ENCODE measurements around the gene ALDH1A1. TPM values are rescaled to one million over a fixed set of nuclear protein-coding genes. Genes with fewer than 3 reads are reported as not detected.
"Not testable (repeated sequence)": the region's sequence is repeated elsewhere in the genome, so short reads cannot be mapped to it uniquely, and the experiment has no call there.

Gene ALDH1A1
- total RNA-seq, 1 donor from 2014 or later, result not detected

DNA sequence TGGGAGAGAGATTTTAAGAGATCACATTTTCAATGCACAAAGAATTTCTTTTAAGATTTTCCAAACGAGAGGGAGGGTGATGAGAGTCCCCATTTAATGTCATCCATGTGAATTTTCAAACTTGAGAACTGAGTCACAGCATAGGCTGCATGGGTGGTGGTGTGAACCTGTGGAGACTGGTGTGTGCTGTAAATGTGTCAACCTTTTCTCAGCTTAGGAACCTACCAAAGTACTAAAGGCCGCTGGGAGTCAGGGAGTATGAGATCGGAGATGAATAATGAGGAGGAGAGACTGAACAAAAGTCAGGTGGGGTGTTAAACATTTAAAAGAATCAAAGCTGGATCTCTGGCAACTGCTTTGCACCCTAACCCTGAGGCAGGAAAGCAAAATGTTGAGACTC, 7.5 kb downstream of the ALDH1A1 start:
- intact Hi-C loops (cut with micrococcal nuclease), result no loop called here

DNA sequence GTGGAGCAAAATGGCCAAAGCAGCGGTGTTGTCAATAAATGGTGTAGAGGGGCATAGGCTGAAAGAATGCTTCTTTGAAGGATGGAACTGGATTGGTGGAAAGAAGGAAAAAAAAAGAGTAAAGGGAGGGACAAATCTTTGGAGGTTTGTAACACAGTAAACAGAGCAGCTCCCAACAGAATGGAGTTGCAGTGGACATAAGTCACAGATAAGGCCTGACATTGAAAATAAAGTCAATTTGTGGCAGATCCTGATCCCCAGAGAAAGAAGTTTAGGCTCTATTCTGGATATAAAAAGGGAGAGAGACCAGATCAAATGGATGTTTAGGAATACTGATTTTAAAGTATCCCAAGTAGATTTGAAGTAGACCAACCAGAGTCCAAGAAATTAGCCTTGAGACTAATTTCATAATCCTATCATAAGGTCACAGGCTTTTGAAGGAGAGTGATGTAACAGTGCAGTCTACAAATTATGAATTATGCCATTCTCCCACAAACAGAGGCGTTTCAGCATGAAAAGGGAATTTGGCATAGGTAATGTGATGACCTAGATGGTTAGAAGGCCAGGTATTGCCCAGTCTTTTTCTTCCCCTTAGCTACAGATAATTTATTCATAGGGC, 8.9 kb downstream of the ALDH1A1 start:
- intact Hi-C loops (cut with micrococcal nuclease), result no loop called here

DNA sequence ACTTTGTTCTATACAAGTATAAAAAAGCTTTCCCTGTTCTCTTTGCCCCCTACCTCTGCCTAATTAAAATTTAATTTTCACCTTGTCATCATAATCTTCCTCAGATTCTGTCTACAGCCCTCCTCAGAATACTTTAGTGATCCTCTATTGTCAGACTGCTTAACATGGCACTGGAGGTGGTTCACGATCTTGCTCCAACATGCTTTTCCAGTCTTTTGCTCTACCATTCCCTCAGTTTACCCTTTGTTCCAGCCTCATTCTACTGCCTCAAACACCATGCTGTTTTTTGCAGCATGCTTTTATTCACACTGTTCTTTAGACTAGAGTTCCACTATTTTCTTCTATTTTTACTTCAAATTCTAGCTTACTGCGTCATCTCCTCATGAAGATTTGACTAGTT, 10.4 kb downstream of the ALDH1A1 start:
- intact Hi-C loops (cut with micrococcal nuclease), result no loop called here

DNA sequence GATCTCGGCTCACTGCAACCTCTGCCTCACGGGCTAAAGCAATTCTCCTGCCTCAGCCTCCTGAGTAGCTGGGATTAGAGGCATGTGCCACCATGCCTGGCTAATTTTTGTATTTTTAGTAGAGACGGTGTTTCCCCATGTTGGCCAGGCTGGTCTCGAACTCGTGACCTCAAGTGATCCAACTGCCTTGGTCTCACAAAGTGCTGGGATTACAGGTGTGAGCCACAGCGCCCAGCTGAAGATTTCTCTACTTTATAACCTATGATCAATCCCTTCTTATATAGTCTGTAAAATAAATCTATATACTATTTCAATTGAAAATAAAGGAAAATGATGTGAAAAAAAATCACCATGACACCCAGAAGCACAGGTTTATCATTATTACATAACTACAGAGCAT, 13.3 kb downstream of the ALDH1A1 start:
- intact Hi-C loops (cut with micrococcal nuclease), result not testable (repeated sequence)

DNA sequence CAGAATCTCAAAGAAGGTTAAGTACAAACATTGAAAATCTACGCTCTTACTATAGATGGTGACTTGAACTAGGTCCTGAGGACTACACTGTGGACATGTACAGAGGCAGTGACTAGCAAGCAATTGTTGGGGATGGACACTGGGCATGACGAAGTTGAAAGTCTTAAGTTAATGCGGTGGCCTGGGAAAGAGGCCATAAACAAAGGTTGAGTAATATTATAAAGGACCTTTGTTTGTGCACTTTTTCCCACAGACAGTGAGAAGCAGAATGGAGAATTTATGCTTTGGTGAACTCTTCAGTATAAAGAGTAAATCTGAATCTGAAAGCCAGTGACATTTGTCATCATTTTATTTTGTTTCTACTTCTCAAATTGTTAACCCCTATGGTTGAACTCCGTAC, 15.3 kb downstream of the ALDH1A1 start:
- intact Hi-C loops (cut with micrococcal nuclease), result loop anchor here (2.0 kb wide), 1 partner anchor 59 kb away; no protein-coding TSS in a partner anchor

DNA sequence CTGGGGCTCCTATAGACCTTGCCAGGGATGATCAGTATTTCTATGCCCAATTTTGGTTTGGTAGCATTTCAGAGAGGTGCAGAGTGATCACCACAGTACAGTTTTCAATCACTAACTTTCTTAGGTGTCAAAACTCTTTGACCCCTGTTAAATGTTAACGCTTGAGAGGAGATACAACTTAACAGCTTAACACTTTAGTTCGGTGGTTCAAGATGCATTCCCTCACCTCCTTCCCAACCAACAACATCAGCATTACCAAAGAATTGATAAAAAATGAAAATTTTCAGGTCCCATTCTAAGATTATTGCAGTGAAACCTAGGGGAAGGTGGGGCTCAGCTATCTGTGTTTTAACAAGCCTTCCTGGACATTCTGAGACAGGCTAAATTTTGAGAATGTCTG, 16.2 kb downstream of the ALDH1A1 start:
- intact Hi-C loops (cut with micrococcal nuclease), result loop anchor here (2.0 kb wide), 1 partner anchor 60 kb away; no protein-coding TSS in a partner anchor

DNA sequence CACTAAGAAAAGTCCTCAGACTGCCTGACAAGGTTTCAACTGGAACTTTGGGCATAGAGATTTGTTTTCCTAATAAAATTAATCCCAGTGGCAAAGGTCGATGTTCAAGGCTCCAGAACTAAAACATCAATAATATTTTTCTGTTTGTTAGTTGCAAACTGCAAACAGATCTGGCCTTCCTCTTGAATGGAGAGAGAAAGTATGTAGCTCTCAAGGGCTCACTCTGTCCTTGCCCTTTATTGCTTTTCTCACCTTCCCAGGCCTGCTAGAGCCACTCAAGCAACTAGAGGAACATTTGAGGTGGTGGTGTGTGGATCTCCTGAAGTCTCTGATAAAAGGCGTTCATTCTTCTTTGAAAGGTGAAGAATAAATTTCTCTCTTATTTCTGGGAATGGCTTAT, 16.6 kb downstream of the ALDH1A1 start:
- intact Hi-C loops (cut with micrococcal nuclease), result loop anchor here (2.0 kb wide), 1 partner anchor 61 kb away; no protein-coding TSS in a partner anchor

DNA sequence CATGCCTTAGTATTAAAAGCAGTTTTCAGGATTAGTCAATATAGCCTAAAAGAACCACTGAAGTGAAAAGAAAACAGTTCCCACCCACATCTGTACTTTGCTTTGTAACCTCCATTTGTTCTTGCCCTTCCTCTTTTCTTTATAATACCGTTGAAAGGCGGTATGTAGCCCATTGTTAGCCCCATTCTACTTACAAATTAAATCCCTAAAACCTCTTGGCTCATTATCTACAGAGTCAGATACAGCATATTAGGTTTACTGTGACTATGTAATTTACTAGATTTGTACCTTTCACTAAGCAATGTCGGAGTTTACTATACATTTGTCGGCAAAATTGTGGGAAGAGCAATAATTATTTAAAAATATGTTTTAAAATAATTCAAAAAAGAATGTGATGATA, 17.3 kb downstream of the ALDH1A1 start:
- intact Hi-C loops (cut with micrococcal nuclease), result no loop called here

DNA sequence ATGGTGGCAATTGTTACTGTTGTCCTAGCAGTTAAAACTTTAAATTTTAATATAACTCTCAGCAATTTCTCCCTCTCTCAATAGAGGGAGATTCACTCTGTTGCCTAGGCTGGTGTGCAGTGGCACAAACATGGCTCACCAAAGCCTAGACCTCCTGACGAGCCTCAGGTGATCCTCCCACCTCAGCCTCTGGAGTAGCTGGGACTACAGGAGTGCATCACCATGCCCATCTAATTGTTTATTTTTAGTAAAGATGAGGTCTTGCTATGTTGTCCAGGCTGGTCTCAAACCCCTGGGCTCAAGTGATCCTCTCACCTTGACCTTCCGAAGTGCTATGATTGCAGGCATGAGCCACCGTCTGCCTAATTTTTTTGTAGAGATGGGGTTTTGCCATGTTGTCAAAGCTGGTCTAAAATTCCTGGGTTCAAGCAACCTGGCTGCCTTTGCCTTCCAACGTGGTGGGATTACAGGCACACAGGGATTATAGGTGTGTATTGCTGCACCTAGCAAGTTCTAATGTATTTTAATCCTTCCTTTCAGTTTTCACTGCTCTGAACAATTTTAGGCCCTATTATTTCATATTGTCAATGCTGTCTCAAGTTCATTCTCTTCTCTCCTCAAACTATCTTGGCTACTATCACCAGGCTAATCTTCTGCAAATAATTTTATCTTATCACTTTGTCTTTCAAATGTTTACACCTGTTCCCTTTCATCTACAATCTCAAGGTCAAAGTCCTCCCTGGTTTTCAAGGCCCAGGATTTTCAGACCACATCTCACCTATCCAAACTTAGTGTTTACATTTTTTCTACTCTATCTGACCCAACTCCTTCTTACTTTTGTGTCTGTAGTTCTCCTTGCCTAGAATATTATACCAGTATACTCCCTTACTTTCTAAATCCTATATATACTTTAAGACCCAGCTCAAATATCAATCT, 18.9 kb downstream of the ALDH1A1 start:
- intact Hi-C loops (cut with micrococcal nuclease), result no loop called here

DNA sequence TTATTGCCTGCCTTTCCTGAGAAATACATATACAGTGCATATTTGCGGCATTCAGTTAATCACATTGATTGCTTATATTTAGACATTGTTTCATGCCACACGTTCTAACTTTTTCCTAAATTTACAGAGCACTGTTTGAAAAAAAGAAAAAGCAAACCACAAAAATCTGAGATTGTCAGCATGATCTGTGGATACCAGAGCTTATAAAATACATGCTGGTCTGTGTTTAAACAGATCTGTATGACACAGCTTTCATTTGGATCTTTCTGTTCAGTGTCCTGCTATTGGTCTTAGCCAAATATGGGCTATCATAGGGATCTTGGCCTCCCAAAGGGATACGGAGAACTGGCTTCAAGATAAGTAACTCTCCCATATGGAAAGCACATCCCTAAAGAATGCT, 20.2 kb downstream of the ALDH1A1 start:
- intact Hi-C loops (cut with micrococcal nuclease), result no loop called here

DNA sequence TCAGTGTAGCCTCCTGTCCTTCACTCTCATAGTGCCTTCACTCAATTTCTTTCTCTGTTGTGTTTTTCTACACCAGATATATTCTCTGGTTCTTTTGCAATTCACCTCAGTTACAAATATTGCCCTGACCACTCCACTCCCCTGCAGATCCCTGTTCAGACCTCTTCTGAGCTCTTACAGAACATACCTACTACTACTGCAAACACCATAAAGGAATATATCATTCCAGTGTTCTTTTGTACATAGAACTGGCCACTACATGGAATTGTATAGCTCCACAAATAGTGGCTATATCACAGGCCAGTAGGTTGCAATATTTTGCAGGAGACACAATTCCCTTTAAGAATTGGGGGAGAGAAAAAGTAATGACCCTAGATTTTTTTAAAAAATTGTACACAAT, 21.0 kb downstream of the ALDH1A1 start:
- intact Hi-C loops (cut with micrococcal nuclease), result no loop called here

DNA sequence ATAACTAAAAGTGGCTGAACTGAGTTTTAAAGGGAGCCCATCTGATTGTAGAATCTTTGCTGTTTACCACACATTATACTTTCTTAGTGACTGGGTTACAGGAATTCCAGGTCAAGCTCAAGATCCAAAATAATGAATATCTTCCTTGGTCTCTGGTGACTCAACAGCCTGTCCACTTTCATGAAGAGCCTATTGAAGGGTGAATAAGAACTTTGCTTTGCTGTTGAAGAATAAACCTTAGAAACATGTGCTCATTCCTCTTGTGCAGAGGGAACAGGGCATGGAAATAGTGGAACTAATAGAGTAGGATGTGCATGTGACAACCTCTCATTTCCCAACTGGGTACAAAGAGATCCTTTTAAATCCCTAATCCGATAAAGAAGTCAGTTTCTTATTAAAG, 21.4 kb downstream of the ALDH1A1 start:
- intact Hi-C loops (cut with micrococcal nuclease), result no loop called here

DNA sequence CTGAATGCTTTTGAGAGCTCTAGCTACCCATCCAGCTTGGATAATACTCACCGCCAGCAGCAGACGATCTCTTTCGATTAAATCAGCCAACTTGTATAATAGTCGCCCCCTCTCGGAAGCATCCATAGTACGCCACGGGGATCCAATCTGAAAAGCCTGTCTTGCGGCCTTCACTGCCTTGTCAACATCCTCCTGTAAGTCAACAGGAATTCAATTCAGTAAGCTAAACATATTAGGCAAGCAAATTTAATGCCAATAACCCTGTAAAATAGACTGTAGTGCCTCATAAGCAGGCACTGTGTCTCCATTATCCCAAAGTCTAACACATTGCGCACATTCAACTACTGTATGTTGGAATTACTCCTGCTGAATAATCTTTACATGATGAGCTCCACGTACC, 22.0 kb downstream of the ALDH1A1 start:
- intact Hi-C loops (cut with micrococcal nuclease), result no loop called here

DNA sequence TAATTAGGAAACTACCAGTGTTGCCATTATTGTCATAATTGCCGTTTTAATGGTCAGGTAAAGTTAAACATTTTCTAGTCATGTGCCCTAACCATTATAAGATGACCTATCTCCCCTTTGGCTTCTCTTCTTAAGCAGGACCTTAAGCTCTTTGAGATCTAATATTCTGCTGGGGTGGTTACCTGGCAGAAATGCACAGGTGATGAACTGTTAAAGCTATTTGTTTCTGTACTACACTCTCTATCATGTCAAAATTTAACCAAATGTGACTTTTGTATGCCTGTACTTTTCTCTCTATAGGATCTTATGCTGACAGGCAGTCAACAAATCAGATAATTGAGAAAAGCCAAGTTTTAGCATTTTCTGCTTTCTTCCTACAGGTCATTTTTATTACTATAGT, 23.3 kb downstream of the ALDH1A1 start:
- intact Hi-C loops (cut with micrococcal nuclease), result no loop called here

DNA sequence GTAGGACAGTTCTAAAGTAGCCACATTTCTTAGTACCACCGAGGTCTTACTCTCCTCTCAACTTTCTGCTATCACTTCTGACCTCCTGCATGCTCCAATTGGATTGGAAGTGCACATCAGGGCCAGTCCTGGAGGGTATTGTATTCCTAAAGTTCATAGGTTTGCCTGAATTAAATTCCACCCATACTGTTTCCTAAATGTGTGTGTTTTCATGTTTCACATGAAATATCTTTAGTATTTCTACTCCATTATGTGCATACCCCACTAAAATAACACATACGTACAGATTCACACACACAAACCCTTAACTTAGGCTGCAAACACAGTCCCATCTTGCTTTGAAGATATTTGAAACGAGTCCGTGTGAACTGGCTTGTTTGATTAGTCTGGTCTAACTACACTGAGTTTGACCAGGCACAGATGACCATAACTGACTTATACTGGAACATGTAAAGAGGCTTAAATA, 24.8 kb downstream of the ALDH1A1 start:
- intact Hi-C loops (cut with micrococcal nuclease), result no loop called here

DNA sequence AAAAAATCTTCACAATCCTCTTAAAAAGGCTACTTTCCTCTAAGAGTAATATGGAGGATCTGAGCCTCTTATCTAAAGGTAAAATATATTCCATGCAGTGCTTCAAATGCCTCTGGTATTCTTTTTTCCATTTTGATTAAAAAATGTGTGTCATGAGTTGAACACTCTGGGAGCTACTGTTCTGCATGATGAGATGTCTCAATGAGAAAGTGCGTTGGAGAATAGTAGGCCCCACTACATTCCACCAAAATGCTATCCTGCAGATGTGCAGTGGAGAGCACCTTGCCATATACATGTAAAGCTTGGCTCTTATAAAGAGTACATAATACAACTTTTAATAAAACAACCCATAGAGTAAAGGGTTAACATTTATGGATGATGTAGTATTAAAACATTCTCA, 26.3 kb downstream of the ALDH1A1 start:
- intact Hi-C loops (cut with micrococcal nuclease), result no loop called here

DNA sequence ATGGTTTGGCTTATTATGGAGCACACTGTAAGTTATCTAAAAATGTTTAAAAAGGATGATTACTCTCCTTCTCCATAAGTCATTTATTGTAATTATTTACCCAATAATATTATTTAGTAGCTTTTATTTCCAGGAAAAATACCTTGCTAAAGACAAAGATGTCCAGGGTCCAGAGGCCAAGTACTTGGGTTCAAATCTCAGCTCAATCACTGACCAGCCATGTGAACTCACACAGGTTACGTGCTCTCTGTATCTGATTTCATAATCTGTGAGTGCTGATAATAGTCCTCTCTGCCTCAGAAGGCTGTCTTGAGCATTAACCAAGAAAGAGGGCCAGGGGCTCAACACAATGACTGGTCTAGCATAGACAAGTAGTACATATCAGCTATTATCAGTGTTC, 27.0 kb downstream of the ALDH1A1 start:
- intact Hi-C loops (cut with micrococcal nuclease), result no loop called here

DNA sequence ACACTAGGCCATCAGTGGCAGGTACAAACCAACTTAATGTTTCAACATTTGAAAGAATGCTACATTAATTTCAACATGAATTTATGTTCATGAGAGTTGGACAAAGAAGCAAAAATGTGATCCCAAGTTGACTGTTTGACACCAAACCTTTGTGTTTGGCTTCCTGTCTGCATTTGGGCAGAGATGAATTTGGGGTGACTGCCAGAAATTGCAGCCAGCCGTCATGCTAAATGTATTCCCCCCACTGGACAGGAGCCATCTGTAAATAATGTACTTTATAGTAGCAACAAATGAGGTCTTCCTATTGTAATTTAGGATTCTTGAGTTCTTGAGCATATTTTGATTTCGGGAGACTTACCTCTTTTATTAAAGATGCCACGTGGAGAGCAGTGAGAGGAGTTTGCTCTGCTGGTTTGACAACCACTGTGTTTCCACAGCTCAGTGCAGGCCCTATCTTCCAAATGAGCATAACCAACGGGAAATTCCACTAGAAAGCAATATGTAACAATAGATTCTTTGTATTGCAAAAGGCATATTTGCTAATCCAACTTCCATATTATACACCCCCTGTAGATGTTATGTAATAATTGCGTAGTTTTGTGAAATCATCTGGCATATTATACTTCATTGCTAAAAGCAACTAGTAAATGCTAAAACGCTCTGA, 27.6 kb downstream of the ALDH1A1 start:
- intact Hi-C loops (cut with micrococcal nuclease), result no loop called here

DNA sequence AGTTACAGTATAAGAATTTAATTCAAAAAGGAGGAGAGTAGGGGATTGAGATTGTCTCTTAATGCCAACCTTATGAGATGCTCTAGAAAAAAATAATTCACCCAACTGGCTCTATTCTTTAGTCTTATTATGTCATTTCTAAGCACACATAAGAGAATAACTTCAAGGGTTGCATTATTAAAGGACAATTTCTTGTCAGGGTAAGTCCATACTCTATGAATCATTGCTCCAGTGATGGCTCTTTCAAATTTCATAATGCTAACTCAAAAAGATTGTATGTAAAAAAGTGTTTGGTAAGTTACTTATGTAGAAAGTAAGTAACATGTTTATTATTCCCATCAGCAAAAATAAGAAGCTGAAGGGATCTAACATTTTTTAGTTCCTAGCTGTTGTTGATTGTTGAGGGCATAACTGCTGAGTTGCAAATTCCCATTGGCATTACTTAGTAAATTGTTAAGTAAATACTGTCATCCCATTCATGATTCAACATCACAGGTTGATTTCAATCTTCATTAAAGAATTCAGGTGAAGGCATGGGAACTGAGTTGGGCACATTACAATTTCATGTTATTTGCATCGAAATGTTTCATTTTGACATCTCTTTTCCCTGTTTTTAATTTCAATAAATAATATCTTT, 28.6 kb downstream of the ALDH1A1 start:
- intact Hi-C loops (cut with micrococcal nuclease), result no loop called here

DNA sequence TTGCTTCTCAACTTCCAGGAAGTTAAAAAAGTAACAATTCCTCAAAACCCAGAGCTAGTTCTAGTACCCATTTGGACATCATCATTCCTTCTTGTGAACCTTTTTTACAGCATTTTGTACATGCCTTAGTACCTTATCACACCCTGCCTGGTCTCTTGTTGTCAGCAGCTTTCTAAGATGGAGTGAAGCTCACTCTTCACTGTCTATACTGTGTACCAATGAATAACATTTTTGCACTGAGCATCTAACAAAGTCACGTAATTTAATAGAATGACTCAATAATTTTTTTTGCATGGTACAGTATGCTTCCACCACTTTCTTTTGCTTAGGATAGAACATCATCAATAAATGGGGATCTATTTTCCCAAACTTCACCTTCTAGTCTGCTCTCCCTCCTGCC, 29.8 kb downstream of the ALDH1A1 start:
- intact Hi-C loops (cut with micrococcal nuclease), result no loop called here

DNA sequence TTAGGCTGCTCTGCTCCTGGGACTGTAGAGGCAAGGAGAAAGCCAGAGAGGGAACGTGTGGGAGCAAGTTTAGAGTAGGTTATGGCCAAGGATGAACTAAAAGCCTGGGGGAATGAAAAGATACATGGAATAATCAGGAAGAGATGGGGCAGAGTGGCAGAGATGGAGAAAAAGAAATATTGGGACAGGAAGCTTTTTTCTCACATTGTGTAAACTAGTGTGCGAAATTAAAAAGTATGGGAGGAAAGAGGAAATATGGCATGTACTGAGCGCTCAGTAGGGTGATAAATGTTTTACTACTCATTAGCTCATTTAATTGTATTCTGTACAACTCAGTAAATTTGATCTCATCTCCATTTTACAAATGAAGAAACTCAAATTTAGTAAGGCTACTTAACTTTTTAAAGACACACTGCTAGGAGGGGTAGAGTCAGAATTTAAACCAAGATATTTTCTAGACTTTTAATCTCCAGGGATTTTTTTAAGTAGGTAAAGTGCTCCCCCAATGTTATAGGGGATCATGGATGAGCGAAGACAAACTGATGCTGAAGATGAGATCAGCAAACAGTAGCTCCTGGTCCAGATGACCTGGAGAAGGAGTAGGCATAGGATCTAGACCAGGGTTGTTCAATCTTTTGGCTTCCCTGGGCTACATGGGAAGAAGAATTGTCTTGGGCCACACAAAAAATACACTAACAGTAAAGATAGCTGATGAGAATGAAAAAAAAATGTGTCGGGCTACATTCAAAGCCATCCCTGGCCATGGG, 30.8 kb downstream of the ALDH1A1 start:
- intact Hi-C loops (cut with micrococcal nuclease), result no loop called here

Data from T-helper 1 cell treated with Interleukin-12 subunit alpha and Interleukin-12 subunit beta and Interleukin-4 antibody, amounts not matched to agents 30 ng/mL and 1 ng/mL, for 36 hours (primary cell).